ENCODE measurements around the gene WDR86.

WDR86 gene

GRCh38 chr7:151435971-151436370, 26.1 kb upstream of the WDR86 start:
- TF ChIP-seq CTCF (conservative IDR thresholded peaks at IDR 0.05; ENCODE audit: low read length) = no peak
- H3K4me3 ChIP-seq (ENCODE audit: low read length) = no peak overlapping the region
- no peak for DNase-seq (ENCODE audit: low read depth)

GRCh38 chr7:151435103-151435916, 25.5 kb upstream of the WDR86 start:
- no peak for DNase-seq (ENCODE audit: low read depth)
- no peak for TF ChIP-seq CTCF (conservative IDR thresholded peaks at IDR 0.05; ENCODE audit: low read length)
- no peak overlapping the region for H3K4me3 ChIP-seq (ENCODE audit: low read length)

- no peak for DNase-seq (ENCODE audit: low read depth)
- no peak overlapping the region for H3K4me3 ChIP-seq (ENCODE audit: low read length)
- no peak for TF ChIP-seq CTCF (conservative IDR thresholded peaks at IDR 0.05; ENCODE audit: low read length)
Measured at GRCh38 chr7:151434549-151434948, 24.7 kb upstream of the WDR86 start.

- no peak overlapping the region for H3K4me3 ChIP-seq (ENCODE audit: low read length)
- DNase-seq (ENCODE audit: low read depth) = no peak
- no peak for TF ChIP-seq CTCF (conservative IDR thresholded peaks at IDR 0.05; ENCODE audit: low read length)
Measured at GRCh38 chr7:151433721-151434400, 24.0 kb upstream of the WDR86 start.

- no peak for DNase-seq (ENCODE audit: low read depth)
- H3K4me3 ChIP-seq (ENCODE audit: low read length) = no peak overlapping the region
- no peak for TF ChIP-seq CTCF (conservative IDR thresholded peaks at IDR 0.05; ENCODE audit: low read length)
Measured at GRCh38 chr7:151432658-151433521, 23.1 kb upstream of the WDR86 start.

- TF ChIP-seq CTCF (conservative IDR thresholded peaks at IDR 0.05; ENCODE audit: low read length) = no peak
- no peak for DNase-seq (ENCODE audit: low read depth)
- no peak overlapping the region for H3K4me3 ChIP-seq (ENCODE audit: low read length)
Measured at GRCh38 chr7:151431768-151432311, 22.0 kb upstream of the WDR86 start.

All from AG10803 (cell line).